ENCODE data around the gene ADAMTSL2. TPM values are rescaled to one million over a fixed set of nuclear protein-coding genes. Genes with fewer than 3 reads are reported as not detected.

ADAMTSL2 gene
- polyA plus RNA-seq, 2 of the 4 experiments (the other 2 are of a cell fraction), result not detected

- peak; percentile 44 to 64 for ATAC-seq
- CTCF ChIA-PET, result interaction anchor here (0.5 to 1.8 kb wide), 8 partner anchors 11 to 323 kb away, joined by 3 to 5 read pairs (median 4); no protein-coding TSS in a partner anchor
- Histone ChIP-seq H3K4me1 (peaks cover 13% of the 10 kb centered on the region), H3K4me2 (peak overlapping the region; percentile 77), H3K9me3 (no peaks in the 10 kb centered on the region), H3K27ac (peak overlapping the region in 1 of 2 experiments; percentile 48; a peak in 3 of 6 replicates), H3K4me3 (peak overlapping the region; percentile 23; the same call in 1 of the 3 replicates)
- POLR2A ChIA-PET, result no interaction called here
- DNase-seq (ENCODE audit: low read depth in 1 of 2, low spot score in 1 of 2), result no peak
- 12% methylated on average over 23 of the region's 26 CpGs for WGBS (ENCODE audit: missing lambda C conversion rate)
- no peak for TF ChIP-seq PHF8 (IDR thresholded peaks at IDR 0.05; ENCODE audit: borderline replicate concordance, low read depth)
- TF ChIP-seq RNF2 (IDR thresholded peaks at IDR 0.05; ENCODE audit: borderline replicate concordance, low read depth), result no peak
- no peak for TF ChIP-seq HOXB5 (CRISPR knock-in tag; IDR thresholded peaks at IDR 0.05)
- no peak for TF ChIP-seq TP53 (CRISPR knock-in tag; IDR thresholded peaks at IDR 0.05)
- no peak for TF ChIP-seq JUNB (IDR thresholded peaks at IDR 0.05)
- peak; percentile 19 for TF ChIP-seq MAFK (IDR thresholded peaks at IDR 0.05; ENCODE audit: partially characterized antibody)
- no peak for TF ChIP-seq CBX2 (IDR thresholded peaks at IDR 0.05; ENCODE audit: borderline replicate concordance, low read depth)
- no peak for TF ChIP-seq RAD21 (conservative IDR thresholded peaks at IDR 0.05 in 1 of 2, IDR thresholded peaks at IDR 0.05 in 1 of 2)
- no peak for FAIRE-seq
Observed at GRCh38 chr9:133509179-133510083, 25.1 kb upstream of the ADAMTSL2 start.

GRCh38 chr9:133510926-133511505, 23.5 kb upstream of the ADAMTSL2 start:
- no peak for TF ChIP-seq CHD4 (IDR thresholded peaks at IDR 0.05; ENCODE audit: borderline replicate concordance)
- TF ChIP-seq RARB (CRISPR knock-in tag; IDR thresholded peaks at IDR 0.05), result no peak
- no peak for TF ChIP-seq CBX2 (IDR thresholded peaks at IDR 0.05; ENCODE audit: borderline replicate concordance, low read depth)
- TF ChIP-seq NPAS2 (CRISPR knock-in tag; IDR thresholded peaks at IDR 0.05; ENCODE audit: borderline replicate concordance), result no peak
- no peak for TF ChIP-seq KDM5A (IDR thresholded peaks at IDR 0.05)
- no peak for TF ChIP-seq MAZ (IDR thresholded peaks at IDR 0.05; ENCODE audit: borderline replicate concordance, low read depth, low read length)
- TF ChIP-seq REST (IDR thresholded peaks at IDR 0.05), result no peak
- no peak for TF ChIP-seq EP300 (IDR thresholded peaks at IDR 0.05)
- TF ChIP-seq JUNB (IDR thresholded peaks at IDR 0.05), result no peak
- TF ChIP-seq CEBPB (IDR thresholded peaks at IDR 0.05), result no peak
- no peak for TF ChIP-seq ZSCAN20 (CRISPR knock-in tag; IDR thresholded peaks at IDR 0.05)
- TF ChIP-seq BHLHE40 (IDR thresholded peaks at IDR 0.05; ENCODE audit: low read depth, low read length), result no peak
- TF ChIP-seq HOXA7 (CRISPR knock-in tag; IDR thresholded peaks at IDR 0.05), result no peak
- no peak for TF ChIP-seq MAX (IDR thresholded peaks at IDR 0.05)
- Histone ChIP-seq H3K4me2 (no peak overlapping the region), H3K9me3 (no peaks in the 10 kb centered on the region), H3K4me1 (peaks cover 13% of the 10 kb centered on the region), H3K4me3 (no peak overlapping the region), H3K27ac (no peak overlapping the region)
- no peak for DNase-seq (ENCODE audit: low read depth in 1 of 2, low spot score in 1 of 2)
- FAIRE-seq, result no peak
- 82% methylated on average over 15 of the region's 27 CpGs for WGBS (ENCODE audit: missing lambda C conversion rate)
- ChIA-PET POLR2A (interaction anchor here (0.5 kb wide), 1 partner anchor 130 kb away, joined by 5 read pairs; no protein-coding TSS in a partner anchor), CTCF (interaction anchor here (1.3 kb wide), 1 partner anchor 15 kb away, joined by 5 read pairs; no protein-coding TSS in a partner anchor)
- no peak for ATAC-seq
